Stimulated activated CD4-positive, alpha-beta T cell treated with anti-CD3 and anti-CD28 coated beads, Interleukin-4, amount 100 ng/mL, for 24 hours (primary cell): Measurements from ENCODE around the gene SMIM11.
"Not testable (repeated sequence)": the region's sequence is repeated elsewhere in the genome, so short reads cannot be mapped to it uniquely, and the experiment has no call there.

Experiments
- DNase-seq: peaks from one replicate; pipeline ENCODE4 v3.0.0-alpha.2; 2020

The SMIM11 gene, protein sequence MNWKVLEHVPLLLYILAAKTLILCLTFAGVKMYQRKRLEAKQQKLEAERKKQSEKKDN

DNA sequence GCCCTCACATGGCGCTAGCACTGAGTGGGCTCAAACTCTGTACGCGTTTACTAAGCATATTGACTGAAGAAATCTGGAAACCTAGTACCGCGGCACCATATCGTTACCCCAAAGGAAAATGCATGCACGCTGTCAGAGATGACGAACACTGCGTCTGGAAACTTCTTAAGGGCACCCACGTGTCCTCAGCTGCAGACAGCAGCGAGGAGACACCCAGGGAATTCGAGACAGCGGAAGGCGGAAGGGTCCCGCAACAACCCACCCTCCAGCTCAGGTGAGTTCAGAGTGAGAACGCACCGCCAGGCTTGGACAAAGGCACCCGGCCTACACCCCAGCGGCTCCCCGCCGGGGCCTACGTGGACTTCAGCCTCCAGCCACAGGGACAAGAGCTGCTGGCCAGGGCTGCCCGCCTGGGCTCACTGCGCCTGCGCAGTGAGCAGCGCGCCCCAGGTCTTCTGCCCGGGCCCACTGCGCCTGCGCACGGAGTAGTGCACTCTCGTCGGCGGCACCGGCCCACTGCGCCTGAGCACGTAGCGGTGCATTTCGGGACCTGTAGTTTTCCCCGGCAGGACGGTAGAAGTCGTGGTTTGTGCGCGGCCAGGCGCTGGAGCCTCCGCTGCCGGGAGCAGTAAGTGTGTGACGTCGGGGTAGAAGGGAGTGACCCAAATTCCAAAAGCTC is at the start of gene SMIM11:
Gene SMIM11, plus strand, starts transcription at position 568 of the 679 bp plus-strand sequence. CDS start 3,998 bp downstream, outside the sequence.
- not testable (repeated sequence) for DNase-seq

DNA sequence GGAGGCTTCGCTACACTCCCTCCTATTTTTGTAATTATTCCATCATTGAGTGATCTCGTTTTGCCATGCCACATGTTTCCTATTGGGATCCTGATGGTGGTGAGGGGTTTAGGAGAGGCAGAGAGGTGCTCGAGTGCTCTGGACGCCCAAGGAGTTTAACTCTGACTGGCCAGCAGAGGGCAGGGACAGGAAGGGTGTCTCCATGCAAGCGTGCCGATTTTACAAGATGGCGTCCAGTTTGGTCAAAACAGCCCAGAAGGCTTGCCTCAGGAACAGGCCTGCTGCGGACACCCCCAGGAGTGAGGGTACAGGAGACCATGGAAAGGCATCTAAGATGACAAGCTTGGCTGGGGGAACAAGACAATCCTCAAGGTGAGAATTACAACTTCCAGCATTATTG is 45.3 kb upstream of the SMIM11 start:
- DNase-seq, result no peak

DNA sequence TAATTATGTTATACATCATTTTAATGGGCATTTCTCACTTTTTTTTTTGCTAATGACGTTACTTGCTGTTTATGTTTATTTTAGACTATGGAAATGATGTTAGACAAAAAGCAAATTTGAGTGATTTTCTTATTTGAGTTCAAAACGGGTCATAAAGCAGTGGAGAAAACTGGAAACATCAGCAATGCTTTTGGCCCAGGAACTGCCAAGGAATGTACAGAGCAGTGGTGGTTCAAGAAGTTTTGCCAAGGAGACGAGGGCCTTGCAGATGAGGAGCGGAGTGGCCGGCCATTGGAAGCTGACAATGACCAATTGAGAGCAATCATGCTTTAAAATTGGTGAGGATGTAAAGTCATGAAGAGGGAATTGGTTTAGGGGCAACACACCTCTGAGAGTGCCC is 43.6 kb upstream of the SMIM11 start:
- DNase-seq, result no peak

DNA sequence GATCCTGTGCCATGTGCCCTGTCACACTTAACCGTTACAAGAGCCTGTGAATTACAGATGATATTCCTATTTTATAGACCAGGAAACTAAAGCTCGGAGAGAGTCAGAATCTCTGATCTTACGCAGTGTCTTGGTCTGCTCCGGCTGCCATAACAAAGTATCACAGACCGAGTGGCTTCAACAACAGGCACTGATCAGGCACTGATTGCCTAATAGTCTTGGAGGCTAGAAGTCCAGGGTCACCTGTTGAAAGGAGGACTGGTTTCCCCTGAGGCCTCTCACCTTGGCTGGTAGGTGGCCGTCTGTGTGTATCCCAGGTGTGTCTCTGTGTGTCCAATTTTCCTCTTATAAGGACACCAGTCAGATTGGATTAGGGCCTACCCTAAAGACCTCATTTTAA is 43.0 kb upstream of the SMIM11 start:
- DNase-seq, result no peak

DNA sequence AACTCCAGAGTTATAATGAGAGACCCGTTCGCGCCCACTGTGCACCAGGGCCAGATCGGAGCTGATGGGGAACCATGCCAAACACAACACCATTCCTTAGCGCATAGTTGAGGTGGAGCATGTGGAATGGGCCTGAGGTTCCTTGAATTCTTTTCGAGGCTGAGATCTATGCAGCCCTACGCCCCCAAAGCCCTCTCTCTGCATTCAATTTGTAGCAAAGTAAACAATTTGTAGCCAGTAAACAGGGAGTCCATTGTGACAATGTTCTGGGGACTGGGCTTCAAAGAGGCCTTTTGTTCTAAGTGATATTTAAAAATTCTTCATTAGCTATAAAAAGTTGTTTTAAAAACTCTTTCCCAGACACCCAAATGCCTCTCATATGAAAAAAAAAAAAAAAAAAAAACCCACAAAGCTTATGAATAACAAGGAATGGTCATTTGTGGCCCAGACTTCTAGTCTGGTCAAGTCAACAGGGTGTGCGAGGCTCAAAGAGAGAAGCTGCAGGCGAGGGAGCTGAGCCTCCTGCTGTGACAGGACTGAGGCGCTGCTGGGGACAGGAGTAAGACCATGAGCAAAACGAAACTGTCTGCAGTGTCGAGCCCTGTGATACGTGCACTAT is 42.1 kb upstream of the SMIM11 start:
- DNase-seq, result no peak

GRCh38 chr21:34335316-34335715 is 40.0 kb upstream of the SMIM11 start:
- DNase-seq, result no peak

- no peak for DNase-seq
Observed at GRCh38 chr21:34336245-34336644, 39.1 kb upstream of the SMIM11 start.

GRCh38 chr21:34336756-34337391 is 38.4 kb upstream of the SMIM11 start:
- no peak for DNase-seq

DNA sequence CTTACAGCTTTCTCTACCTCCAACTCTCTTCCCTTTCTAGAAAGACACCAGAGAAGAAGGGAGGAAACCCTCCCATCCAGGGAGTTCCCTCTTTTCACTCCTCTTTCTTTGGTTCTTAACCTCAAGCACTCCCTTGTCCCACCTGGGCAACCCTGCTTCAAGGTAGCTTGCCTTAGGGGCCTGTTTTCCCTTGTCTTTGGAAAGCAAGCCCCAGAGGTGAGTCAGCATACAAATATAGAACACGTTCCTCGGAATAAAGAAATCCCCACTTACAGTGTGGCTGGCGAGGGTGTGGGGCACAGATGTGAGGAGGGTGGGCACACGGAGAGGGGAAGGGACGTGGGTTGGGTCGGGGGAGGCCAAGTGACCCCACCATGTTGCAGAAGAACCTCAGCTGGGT is 37.6 kb upstream of the SMIM11 start:
- DNase-seq, result no peak

DNA sequence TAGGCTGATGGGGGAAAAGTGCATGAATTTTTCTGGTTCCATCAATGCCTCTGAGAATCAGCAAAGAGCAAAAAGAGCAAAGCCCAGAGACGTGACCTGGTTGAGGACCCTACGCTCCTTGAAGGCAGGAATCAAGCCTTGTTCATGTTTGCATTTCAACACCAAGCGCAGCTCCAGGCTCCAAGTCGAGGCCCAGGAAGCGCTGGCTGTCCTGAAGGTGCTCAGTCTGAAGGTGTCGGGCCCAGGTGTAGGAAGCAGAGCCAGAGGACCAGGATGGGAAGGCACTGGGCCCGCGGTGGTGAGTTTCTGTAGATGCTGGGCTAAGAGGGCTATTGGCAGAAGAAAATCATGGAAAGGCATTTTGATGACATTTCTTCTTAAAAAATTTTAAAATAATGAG is 37.1 kb upstream of the SMIM11 start:
- DNase-seq, result no peak

DNA sequence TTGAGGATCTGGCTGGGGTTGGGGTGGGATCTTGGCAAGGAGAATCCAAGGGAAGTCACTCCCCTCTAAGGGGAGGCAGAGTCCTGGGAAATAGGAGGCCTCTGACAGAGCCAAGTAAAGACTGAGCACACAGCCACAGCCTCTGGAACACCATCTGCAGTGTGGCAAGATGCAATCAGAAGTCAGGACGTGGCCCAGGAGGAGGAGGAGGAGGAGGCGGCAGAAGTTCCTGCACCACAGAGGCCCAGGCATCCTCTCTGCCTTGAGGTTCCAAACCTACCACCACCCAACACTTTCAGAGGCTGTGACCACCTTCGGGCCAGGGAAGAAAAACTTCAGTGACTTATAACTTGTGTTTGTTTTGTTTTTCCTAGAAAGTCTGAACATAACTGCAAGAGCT is 35.2 kb upstream of the SMIM11 start:
- DNase-seq, result no peak

GRCh38 chr21:34342476-34342875 is 32.8 kb upstream of the SMIM11 start:
- DNase-seq, result no peak

DNA sequence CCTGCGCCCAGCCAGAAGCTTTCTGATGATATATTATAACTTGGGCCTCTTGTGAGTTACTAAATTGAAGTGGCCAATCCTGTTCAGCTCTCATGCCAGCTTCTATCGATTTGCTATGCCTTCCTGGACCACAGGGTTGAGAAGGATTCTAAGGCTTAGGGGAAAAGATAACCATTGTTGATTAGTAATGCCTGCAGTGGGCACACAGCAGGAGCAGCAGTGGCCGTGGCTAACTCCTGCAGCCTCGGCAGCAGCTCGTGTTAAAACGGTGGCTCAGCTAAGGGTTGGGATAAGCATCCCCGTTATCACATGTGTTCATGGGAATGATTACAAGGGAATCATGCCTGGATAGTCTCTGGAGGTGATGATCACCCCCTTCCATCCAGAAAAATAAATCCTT is 32.0 kb upstream of the SMIM11 start:
- DNase-seq, result no peak

DNA sequence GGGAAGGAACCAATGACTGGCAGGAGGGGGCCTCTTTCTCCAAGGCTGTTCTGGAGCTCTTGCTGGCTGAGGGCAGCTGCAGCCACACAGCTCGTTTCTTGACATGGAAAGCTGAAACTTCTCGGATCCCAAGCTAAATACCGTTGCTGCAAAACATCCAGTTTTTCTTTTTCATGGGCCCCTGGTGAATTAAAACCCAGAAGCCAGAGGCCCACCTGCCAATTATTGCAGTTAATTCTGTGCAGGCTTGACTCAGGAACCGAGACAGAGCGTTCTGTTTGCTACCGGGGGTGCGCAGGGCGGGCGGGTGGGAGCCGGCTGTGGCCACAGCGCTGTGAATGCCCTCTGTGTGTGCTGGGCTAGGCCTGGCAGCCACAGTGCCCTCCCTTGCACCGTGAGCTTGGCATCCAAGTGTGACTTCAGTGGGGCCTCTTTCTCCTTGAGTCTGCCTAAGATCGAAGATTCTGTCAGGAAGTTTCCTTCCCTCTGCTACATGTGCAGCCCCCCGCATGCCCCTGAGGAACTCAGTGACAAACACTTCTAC is 31.4 kb upstream of the SMIM11 start:
- no peak for DNase-seq

DNA sequence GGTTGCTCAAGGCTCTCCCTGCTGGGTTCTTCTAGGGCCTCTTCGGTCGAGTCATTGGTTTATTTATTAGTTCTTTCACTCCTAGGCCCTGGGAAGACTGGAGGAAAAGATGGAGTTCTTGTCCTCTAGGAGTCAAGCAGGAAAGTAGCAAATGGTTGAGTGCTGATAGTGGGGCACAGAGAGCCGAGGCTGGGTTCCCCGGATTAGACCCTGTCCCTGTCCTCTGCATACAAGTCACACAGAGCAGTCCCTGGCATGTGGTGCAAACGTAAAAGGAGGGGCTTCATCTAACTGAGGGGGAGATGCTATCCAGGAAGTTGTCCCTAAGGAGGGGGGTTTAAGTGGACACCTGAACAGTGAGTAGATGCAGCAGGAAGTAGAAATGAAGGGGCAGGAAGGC is 30.7 kb upstream of the SMIM11 start:
- no peak for DNase-seq

GRCh38 chr21:34345091-34345871 is 30.0 kb upstream of the SMIM11 start:
- DNase-seq, result no peak

GRCh38 chr21:34345892-34346291 is 29.4 kb upstream of the SMIM11 start:
- no peak for DNase-seq

GRCh38 chr21:34348890-34349519 is 26.3 kb upstream of the SMIM11 start:
- DNase-seq, result no peak

DNA sequence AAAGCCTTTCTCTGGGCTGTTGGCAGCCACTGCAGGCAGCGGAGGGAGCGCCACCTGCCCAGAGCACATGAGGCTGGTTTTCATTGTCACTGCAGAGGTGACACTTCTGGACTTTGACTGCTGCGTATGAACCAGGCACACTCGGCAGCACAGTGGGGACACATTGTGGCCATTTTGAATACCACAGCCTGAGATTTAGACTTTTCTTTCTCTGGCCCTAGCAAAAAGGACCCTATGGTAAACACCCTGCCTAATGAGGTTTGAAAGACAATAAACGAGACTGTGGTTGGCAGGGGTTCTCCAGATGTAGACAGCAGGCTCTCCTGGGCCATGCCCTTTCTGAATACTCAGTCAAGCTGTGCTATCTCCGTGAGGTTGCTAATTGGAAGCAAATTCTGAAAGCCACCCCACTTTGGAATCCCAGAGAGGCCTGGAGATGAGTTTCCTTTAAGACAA is 23.5 kb upstream of the SMIM11 start:
- DNase-seq, result peak; percentile 8

DNA sequence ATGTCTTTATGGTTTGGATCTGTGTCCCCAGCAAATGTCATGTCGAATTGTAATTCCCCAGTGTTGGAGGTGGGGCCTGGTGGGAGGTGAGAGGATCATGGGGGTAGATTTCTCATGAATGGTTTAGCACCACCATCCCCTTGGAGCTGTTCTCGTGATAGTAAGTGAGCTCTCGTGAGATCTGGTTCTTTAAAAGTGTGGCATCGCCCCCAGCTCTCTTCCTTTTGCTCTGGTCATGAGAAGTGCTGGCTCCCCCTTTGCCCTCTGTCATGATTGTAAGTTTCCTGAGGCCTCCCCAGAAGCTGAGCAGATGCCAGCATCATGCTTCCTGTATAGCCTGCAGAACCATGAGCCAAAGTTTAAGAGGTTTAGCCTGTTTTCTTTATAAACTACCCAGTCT is 22.8 kb upstream of the SMIM11 start:
- no peak for DNase-seq

- DNase-seq, result no peak
Observed at GRCh38 chr21:34353182-34353581, 22.1 kb upstream of the SMIM11 start.

- no peak for DNase-seq
Observed at GRCh38 chr21:34354836-34355235, 20.5 kb upstream of the SMIM11 start.

GRCh38 chr21:34355570-34355969 is 19.7 kb upstream of the SMIM11 start:
- DNase-seq, result no peak
